Nucleus accumbens (tissue), 56 donors: Measurements from ENCODE around the gene ANO3.

Experiments
- DNase-seq, 56 donors: peaks; one replicate each; lab custom pipeline; 2025; lab: John Stamatoyannopoulos, UW

Gene ANO3

DNA sequence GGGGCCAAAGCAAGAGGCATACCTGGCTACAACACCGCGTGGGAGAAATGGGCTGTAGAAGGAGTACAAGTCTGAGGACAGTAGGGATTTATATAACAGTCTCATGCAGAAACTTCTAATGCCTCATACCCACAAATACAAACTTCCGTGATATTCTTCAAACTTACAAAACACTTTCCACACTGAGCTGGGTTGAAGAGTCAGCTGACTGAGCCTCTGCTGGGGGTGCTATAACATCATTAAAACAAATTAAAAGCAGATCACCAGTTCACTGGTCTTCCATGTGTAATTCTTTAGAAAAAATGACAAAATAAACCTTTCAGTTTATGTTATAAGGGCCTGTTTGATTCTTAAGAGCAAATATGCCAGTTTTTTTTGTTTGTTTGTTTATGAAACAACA, 148.1 kb downstream of the ANO3 start:
- no peak for DNase-seq

GRCh38 chr11:26483108-26483507, 151.2 kb downstream of the ANO3 start:
- DNase-seq = no peak

- DNase-seq = no peak
These were observed 158.6 kb downstream of the ANO3 start for GRCh38 chr11:26490546-26490945.

- DNase-seq = no peak
These were observed 161.7 kb downstream of the ANO3 start for GRCh38 chr11:26493616-26494015.

DNA sequence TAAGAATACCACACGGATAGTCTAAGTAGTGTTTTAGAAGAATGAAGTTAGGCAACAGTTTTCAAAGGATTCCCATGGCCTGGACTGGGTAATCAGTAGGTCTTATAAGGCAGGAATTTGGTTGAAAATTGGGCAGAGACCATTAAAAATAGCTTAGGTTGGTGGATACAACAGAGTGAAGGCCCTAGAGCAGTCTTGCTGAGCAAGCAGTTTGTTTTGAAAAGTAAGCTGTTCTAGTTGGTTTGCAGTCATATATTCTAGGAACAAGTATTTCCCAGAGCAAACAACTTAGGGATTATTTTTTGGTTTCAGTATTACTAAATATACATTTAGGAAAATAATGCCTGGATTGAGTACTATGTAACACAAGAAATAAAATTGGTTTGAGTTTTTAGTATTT, 175.3 kb downstream of the ANO3 start:
- DNase-seq = no peak

- DNase-seq = peak in 6 of 56 donors; percentile 1 to 43 (median 4)
These were observed 178.2 kb downstream of the ANO3 start for GRCh38 chr11:26510164-26510563.

DNA sequence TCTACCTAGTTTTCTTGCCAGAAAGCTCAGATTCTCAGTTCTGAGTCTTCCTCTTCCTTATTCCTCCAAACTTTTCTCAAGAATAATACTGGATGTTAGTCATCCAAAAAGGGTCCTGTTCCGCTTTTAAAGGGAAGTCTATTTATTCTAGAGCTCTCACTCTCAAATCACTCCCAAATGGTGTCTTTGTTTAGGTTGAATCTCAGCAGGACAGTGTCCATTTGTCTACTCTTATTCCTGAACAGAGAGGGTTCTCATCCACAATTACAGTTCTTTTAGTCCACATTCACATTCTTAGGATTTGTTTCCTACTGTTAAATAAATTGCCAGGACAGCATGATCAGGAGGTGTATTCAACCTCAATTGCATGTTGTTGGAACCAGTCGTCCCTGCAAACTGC, 178.8 kb downstream of the ANO3 start:
- DNase-seq = no peak

- DNase-seq = peak in 7 of 56 donors; percentile 4 to 43 (median 27)
These were observed 180.3 kb downstream of the ANO3 start for GRCh38 chr11:26512196-26512595.

- DNase-seq = no peak
These were observed 187.5 kb downstream of the ANO3 start for GRCh38 chr11:26519469-26519868.

DNA sequence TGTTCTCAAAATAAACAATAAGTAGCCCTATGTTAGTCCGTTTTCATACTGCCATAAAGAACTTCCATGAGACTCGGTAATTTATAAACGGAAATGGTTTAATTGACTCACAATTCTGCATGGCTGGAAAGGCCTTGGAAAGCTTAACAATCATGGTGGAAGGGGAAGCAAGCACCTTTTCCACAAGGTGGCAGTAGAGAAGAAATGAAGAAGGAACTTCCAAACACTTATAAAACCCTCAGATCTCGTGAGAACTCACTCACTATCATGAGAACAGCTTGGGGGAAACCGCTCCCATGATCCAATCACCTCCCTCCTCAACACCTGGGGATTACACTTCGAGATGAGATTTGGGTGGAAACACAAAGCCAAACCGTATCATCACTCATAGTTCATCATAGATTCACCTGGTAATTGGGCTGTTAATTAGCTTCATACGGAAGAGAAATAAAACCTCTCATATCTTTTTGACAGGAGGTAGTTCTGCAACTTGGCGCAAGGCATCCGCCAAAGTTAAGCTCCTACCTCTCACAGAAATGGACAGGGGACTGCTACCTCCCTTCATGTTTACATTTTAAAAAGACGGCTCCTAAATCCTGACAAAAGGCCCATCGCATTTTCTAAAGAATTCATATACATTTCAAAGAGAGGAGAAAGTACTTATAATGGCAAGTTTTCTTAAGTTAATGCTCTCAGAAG, 191.1 kb downstream of the ANO3 start:
- DNase-seq = no peak

DNA sequence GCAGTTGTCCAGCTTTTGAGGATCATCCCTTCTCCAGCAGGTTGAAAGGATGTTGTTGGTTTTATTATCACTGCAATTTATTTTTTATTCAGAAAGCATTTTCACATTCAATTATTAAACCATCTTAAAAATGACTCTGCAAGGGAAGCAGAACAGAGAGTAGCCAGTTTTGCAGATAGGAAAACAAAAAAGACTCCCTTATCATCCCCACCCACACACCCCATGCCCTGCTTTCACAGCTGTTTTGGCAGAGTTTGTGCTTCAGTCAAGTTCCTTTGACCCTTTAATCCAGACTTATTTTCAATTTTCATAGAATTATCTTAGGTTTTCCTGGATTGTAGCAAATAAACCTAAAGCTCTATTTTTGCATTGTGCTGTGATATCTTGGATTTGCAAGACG, 195.8 kb downstream of the ANO3 start:
- DNase-seq = no peak

DNA sequence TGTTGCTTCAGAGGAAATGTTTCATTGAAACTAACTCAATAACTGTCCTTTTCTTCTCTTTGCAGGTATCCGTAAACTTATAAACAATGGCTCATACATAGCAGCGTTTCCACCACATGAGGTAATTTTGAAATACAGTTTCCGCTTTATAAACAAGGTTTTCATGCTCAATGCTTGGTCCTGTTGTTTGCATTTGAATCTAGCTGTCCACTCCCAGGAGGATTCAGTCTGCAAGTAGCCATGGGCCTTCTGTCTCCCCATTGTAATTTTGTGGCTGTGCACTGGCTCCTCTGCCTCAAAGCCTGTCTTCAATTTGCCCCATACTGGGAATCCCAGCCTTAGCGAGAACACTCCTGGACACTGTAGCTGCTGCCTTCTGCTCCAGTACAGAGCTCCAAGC, 205.4 kb downstream of the ANO3 start:
- no peak for DNase-seq

GRCh38 chr11:26539517-26539916, 207.6 kb downstream of the ANO3 start:
- DNase-seq = no peak

GRCh38 chr11:26541870-26542269, 209.9 kb downstream of the ANO3 start:
- no peak for DNase-seq

- peak in 1 of 56 donors; percentile 5 for DNase-seq
These were observed 217.2 kb downstream of the ANO3 start for GRCh38 chr11:26549176-26549575.

GRCh38 chr11:26550022-26550421, 218.1 kb downstream of the ANO3 start:
- no peak for DNase-seq

GRCh38 chr11:26551186-26551801, 219.4 kb downstream of the ANO3 start:
- no peak for DNase-seq

- DNase-seq = no peak
These were observed 221.3 kb downstream of the ANO3 start for GRCh38 chr11:26553182-26553581.

GRCh38 chr11:26554455-26554854, 222.5 kb downstream of the ANO3 start:
- DNase-seq = no peak

GRCh38 chr11:26556582-26556981, 224.7 kb downstream of the ANO3 start:
- no peak for DNase-seq

- DNase-seq = no peak
These were observed 225.7 kb downstream of the ANO3 start for GRCh38 chr11:26557666-26558065.

- no peak for DNase-seq
These were observed 226.3 kb downstream of the ANO3 start for GRCh38 chr11:26558190-26558589.
